CD4-positive, alpha-beta T cell treated with Interleukin-15 for 1 hour (primary cell): Measurements from ENCODE around the gene RALGPS1.
A peak's percentile ranks its signal among the peaks of the same experiment; 100 is the strongest.

ENCODE experiments used
- DNase-seq: peaks from one replicate; pipeline ENCODE4 v3.0.0-alpha.2; 2020

Gene RALGPS1

DNA sequence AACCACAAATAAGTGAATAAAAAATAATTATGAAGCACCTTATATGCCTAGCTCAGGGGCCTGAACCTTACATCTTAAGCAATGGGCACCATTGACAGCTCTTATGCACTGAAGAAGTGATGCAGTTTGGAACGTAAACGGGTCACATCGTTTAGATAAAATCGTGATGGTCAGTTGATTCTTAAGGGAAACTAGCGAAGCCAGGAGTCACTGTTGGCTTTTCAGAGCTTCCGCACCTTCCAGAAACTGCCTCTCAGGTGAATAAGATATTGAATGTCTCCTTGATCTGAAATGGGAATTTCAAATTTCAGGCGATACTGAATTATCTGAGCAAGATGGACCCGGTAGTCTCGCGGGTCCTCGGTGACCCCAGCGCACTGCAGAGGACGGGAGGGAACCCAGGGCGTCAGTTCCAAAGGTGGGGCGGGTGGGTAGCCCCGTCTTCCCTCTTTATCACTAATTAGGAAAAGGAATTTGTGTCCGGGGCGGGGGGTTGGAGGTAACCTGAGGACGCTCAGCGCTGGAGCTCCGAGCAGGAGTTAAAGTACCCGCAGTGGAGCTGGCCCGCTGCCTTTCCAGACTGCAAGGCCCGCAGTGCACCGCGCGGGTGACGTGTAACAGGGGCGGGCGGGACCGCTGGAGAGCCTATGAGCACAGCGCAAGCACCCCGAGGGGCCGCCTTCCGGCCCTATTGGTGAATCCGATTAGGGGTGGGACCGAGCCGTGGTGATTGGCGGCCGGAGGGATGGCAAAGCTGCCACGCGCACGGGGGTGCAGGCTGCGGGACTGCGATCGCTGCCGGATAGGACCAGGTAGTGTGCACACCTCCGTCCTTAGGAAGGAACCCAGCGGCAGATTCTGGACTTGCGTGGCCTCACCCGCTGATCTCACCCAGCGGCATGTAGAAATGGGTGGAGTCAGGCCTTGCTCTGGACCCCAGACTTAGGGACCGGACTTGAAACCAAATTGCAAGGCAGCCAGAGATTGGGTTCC, 330.3 kb downstream of the RALGPS1 start:
- peak; percentile 91 for DNase-seq

DNA sequence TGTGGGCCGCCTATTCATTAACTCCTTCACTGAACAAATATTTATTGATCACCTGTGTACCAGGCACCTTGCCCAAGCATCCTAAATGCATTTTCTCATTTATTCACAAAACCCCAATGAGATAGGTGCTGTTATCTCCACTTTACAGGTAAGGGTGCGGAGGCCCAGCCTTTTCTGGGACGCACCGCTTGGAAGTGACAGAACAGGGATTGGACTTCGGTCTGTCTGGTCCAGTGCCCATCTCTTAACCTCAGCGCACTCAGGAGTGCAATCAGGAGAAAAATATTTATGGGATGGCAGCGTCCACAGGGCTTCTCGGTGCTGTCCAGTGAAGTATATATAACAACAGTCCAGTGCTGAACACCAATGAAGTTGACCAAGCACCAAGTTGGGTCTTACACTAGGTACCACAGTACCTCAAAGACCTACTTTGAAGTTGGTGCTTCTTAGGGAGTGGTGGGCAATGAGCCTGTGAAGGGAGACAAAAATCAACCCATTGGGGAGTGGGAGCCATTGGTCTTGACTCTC, 331.1 kb downstream of the RALGPS1 start:
- DNase-seq, result no peak

DNA sequence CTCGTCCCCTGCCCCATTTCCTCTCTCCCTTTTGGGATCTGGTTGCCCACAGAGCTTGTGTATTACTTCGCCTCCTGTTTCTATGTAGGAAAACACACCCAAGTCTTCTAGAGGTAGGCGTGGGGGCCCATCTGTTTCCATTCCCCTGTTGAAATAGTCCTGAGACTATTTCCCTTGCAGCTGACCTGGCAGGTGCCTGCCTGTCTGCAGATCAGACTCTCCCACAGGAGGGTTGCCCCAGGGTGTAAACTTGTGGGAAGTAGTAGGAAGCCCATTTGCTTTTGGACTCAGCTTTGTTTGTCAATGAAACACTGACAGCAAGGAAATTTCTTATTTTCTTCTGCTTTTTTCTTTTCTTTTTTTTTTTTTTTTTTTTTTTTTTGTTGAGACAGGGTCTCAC, 333.7 kb downstream of the RALGPS1 start:
- DNase-seq, result no peak

DNA sequence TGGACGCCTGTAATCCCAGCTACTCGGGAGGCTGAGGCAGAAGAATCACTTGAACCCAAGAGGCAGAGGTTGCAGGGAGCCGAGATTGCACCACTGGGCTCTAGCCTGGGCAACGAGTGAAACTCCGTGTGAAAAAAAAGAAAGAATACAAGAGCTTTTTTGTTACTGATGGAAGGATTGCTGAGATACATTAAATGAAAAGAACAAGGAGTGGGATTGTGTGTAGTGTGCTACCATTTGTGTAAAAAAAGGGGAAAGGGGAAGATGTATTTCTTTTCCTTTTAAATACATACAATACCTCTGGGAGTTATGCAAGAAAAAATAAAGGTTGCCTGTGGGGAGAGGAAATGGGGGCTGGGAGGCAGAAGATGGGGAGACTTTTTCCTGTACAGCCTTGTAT, 335.3 kb downstream of the RALGPS1 start:
- no peak for DNase-seq

DNA sequence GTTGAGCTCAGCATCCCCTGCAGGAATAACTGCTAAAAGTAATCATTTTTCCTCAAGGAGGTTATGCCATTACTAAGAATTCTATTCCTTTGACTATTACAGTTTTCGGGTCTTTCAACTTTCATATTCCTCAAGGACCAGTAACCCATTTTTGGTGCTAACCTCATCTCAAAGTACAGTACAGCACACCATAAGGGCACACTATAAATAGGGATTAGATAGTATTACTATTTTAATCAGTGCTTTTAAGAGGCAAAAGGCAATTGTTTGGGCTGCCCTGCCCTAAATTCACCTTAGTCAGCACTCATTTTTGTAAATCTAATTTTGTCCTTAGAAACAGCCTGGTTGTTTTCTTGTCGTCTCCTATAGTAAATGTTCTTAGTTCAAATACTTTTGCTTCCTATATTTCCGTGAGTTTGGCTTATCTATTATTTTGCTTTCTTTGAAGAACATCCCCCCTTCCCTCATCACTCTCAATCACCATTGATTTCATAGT, 336.4 kb downstream of the RALGPS1 start:
- no peak for DNase-seq

DNA sequence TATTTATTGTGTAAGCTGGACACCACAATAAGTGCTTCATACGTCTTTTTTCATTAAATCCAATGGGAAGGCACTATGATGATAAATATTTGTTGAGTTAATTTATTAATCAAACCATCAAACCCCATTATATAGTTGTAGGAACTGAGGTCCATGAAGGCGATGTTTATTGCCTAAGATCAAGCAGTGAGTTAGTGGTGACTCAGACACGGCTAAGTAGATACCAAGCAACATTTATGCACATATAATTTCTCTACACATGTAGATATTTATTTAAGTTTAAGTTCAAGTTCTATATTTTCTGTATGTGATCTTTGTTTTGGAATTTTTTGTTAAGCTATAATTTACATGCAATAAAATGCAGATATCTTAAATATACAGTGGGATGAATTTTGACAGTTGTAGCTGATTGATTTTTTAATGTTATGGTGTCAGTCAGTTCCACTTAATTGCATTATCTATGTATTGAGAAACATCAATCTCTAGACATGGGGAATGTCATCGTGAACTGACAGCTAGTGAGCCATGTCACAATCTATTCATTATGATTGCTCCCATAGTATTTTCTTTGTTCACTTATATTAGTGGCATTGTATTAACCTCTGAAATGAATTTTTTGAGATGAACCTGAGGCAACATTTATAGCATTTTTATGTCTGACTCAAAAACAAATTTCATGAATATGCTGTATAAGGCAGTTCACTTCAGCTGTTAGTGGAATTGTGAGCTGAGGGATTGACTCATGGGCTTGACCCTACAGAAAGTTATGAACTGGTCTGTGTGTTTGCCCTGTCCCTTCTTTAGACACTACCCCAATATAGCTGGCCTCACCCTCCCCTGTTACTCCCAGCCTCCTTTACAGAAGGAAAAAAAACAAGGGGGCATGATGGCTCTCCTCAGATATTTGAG, 338.1 kb downstream of the RALGPS1 start:
- DNase-seq, result no peak

DNA sequence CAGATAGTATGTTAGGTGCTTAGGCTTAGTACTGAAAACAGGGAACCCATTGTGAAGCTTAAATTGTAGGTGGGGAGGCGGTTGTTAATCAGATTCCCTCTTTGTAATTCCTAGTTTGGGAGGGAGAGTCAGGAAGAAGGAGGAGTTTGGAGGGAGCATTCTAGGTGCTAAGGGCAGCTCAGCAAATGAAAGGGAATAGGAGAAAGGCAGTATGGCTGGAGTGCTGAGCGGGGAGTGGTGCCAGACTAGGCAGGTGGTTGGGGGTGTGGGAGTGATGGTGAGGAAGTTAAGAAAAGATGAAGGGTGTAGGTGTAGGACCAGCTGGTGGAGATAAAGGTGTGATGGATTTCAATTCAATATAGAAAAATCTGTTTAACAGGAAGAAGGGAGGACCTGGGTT, 338.9 kb downstream of the RALGPS1 start:
- no peak for DNase-seq

DNA sequence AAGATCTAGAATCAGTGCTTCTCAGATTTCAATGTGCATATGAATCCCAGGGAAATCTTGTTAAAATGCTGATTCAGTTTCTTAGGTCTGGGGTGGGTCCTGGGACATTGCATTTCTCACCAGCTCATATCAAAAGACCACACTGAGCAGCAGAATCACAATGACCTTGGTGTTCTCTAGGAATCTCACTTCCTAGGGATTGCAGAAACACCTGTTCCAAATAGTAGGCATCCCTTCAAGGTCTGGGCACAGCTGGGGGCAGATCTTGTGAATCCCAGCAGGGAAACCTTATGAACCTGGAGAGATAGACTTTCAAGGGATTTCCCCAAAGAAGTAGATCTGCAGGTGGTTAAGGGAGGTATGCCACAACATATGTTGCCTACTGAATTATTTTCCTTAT, 341.1 kb downstream of the RALGPS1 start:
- DNase-seq, result no peak

DNA sequence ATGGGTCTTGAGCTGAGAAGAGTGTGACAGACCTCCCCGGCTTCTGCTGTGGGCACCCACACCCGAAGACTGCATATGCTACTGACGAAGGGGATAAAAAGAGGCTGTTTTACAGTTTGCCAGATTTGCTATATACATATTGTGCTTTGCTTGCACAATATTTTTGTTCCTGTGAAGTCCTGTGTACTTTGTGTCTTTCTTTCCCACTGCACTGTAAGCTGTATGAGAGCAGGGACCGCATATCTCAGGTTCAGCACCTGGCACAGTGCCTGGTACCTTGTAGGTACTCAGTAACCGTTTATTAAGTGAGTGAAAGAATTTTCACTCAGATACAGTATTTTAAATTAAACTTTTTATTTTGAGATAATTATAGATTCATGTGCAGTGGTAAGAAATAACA, 341.7 kb downstream of the RALGPS1 start:
- no peak for DNase-seq

DNA sequence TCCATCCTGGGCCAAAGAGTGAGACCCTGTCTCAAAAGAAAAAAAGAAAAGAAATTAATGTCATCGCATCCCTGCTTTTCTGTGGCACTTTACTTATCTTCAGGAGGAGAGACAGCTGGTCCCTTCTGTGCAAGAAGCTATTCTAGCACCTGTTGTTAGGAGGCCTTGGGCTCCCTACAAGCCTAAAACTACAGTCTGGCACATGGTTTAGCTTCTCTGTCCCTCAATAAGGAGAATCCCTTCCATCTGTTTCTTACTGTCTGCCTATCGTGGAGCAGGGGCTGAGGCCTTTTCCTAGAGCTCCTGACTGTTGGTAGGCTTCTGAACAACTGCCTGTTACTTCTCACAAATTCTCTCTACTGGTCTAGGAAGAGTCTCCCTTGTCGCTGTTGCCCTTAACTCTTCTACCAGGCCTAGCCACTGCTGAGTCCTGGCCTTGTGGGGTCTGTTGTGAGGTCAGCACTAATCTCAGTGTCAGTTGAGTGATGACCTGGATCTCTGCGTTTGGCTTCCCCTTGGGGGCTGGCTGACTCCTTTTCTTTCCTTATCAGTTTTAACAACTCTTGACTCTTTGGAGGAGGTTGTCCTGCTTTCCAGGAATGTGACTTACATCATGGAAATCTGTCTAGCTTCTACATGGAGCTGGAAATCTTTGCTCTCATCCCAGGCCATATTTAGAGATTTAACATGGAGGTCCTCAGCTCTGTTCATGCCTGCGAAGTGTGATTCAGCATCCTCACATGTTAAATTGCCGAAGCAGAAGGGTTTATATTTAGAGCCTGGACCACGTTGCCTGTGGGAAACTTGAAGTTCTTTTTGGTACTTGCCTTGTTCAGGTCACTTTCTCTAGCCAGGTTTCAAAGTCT, 344.3 kb downstream of the RALGPS1 start:
- DNase-seq, result no peak

DNA sequence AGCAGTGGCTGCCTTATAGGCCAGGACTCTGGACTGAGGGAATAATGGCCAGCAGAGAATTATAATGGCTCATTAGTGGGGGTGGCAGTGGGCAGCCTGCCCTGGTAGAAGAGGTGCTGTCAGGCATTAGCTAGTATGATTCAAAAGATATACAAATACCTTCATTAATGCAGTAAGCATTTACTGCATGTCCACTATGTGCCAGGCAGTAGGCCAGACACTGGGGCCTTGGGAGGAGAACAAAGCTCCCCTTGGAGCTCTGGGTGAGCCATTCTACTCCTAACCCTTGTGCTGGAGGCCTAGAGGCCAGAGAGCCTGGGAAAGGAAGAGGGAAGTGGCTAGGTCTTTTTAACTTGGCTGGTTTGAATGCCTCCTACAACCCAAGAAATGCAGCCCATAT, 348.0 kb downstream of the RALGPS1 start:
- DNase-seq, result no peak

DNA sequence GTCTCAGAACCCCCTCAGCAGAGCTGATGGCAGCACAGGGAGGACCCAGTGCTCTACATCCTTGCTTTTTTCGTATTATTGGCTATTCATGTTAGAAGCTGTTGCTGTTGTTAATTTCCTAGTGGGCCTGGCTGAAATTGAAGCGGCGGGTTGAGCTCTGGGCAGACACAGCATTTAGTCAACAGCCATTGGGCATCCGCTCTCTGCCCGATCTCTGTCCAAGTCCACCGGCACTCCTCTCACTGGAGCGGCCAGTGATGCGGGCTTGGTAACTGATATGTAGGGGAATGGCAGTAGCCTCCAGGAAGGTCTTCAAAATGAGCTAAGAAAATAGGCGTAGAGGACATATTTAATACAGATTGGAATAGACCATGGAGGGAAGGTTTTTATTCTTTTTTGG, 348.7 kb downstream of the RALGPS1 start:
- no peak for DNase-seq

DNA sequence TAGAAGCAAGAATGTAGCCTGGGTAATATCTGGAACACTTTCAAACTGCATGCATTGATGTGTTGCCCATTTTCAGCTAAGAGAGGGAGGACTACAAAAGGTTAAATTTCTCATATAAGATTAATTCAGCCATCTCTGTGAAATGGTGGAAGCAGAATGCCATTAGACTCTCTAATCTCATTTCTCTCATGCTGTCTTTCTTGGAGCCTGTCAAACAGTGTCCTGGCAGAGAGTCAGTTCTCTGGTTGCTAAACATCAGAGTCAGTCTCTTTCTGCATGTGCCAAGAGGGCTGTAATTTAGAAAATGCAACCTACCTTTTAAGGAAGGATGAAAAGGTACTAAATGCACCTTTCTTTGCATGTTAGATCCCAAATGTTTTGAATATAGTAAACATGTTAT, 349.1 kb downstream of the RALGPS1 start:
- DNase-seq, result no peak

DNA sequence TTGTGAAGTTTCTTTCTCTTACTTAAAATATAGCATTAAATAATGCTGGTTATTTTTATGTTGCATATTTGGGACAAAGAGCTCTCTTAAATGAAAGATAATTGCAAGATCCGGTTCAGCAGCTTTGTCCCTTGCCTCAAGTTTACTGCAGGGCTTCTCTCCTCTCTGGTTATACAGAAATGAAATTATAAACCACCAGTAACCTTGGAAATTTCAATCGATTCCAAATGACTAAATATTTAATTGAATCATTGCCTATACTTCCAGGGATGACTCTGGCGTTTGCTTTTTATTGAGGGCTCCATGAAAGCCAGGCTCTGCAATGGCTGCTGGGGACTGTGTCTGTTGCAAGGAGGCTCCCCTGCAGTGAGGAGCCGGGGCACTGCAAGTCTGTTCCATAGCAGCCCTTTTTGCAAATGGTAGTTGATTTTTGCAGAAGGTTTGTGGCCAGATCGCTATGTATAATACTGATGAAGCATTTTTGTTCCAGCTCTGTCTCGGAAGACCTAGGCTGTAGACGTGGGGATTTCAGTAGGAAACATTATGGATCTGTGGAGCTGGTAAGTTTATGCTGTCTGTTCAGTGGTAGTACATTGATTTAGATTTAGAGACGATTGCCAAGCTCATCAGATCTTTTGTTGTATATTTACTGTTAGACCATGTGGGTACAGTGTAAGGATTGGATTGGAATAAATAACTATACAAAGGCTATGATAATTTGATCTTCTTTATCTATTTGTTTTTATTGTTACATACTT, 350.1 kb downstream of the RALGPS1 start, which contains the start of gene GARNL3:
Gene GARNL3 (plus strand): TSS at position 313 of the 758 bp plus-strand sequence. CDS start 104 bp downstream, at position 417.
- no peak for DNase-seq

DNA sequence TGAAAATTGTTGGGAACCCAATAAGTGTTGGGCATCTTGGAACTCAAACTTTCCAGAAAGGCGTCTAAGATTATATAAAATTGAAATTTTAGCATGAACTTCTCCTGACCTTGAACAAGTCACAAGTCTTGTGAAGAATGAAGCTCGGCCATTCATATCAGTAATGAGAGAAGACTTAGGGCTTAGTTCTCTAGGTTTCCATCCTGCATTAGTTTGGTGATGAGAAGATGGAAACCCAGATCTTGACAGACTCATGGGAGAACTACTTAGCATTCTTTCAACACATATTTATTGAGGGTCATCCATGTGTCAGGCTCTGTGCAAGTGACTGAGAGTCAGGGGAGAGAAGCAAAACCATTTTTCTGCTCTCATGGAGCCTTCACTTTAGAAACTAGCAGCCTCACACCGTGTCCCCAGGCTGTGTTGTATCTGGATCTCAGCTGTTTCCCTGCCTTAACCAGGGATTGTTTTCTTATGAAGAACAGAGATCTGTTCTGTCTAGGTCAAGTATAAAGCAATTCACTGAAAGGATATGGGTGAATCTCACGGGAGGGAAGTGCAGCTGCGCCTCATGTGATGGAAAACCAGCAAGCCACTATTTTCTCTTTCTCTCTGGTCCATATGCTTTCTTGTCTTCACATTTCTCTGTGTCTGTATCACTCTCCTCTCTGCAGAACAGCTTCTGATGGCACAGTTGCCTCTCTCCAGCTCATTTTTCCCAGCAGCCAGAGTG, 353.4 kb downstream of the RALGPS1 start:
- DNase-seq, result no peak

DNA sequence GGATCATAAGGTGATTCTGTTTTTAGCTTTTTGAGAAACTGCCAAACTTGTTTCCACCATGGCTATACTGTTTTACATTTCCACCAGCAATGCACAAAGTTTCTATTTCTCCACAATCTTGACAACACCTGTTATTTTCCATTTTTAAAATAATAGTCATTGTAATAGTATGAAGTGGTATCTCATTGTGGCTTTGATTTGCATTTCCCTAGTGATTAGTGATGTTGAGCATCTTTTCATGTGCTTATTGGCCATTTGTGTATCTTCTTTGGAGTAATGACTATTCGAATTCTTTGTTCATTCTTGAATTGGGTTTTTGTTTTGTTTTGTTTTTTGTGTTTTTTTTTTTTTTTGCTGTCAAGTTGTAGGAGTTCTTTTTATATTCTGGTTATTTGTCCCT, 354.9 kb downstream of the RALGPS1 start:
- no peak for DNase-seq
